Nephron progenitor cell (in vitro differentiated cells): ENCODE results near the gene RSPO3.

Source experiments
- DNase-seq: peaks from one replicate; pipeline ENCODE4 v3.0.0; 2021
- H3K27ac Mint-ChIP-seq: 2 replicates; pipeline ENCODE4 v1.8.0; 2021; ENCODE audit warnings: mild to moderate bottlenecking, moderate library complexity, mixed read lengths
- H3K27me3 Mint-ChIP-seq: 2 replicates; pipeline ENCODE4 v1.8.0; 2021; ENCODE audit warnings: mild to moderate bottlenecking, low read depth, mixed read lengths; ENCODE audit not compliant: poor library complexity
- H3K36me3 Mint-ChIP-seq: 2 replicates; pipeline ENCODE4 v1.8.0; 2021; ENCODE audit warnings: low read depth, mixed read lengths
- H3K4me1 Mint-ChIP-seq: 2 replicates; pipeline ENCODE4 v1.8.0; 2021; ENCODE audit warnings: mixed read lengths
- H3K4me3 Mint-ChIP-seq: 2 replicates; pipeline ENCODE4 v1.8.0; 2021; ENCODE audit warnings: mild to moderate bottlenecking, moderate library complexity, mixed read lengths
- H3K9me3 Mint-ChIP-seq: 2 replicates; pipeline ENCODE4 v1.8.0; 2021; ENCODE audit warnings: mild to moderate bottlenecking, moderate library complexity, mixed read lengths
- CTCF ChIP-seq: fragments of 200-600 bp; sonication (generic); IDR thresholded peaks from 2 replicates; pipeline ENCODE4 v1.5.0; 2021; ENCODE audit warnings: antibody characterized with exemption

The RSPO3 gene

GRCh38 chr6:127120023-127120786 lies 1.7 kb downstream of the RSPO3 start:
- Mint-ChIP-seq H3K4me1 (peaks cover 64% of the 10 kb centered on the region), H3K9me3 (no peaks in the 10 kb centered on the region)

GRCh38 chr6:127120787-127121636 lies 2.5 kb downstream of the RSPO3 start:
- H3K4me3 Mint-ChIP-seq = peak overlapping the region; percentile 96
- TF ChIP-seq CTCF = peak; percentile 93
- peaks cover 62% of the 10 kb centered on the region for H3K4me1 Mint-ChIP-seq
- peaks cover 9% of the 10 kb centered on the region for H3K27me3 Mint-ChIP-seq
- peak overlapping the region; percentile 51 for H3K27ac Mint-ChIP-seq
- no peaks in the 10 kb centered on the region for H3K36me3 Mint-ChIP-seq
- peak; percentile 90 for DNase-seq
- no peaks in the 10 kb centered on the region for H3K9me3 Mint-ChIP-seq

More at GRCh38 chr6:127120023-127120786, 1.7 kb downstream of the RSPO3 start:
- H3K4me3 Mint-ChIP-seq = peak overlapping the region; percentile 96
- TF ChIP-seq CTCF = no peak
- H3K27me3 Mint-ChIP-seq = peaks cover 9% of the 10 kb centered on the region
- peak; percentile 48 for DNase-seq
- no peaks in the 10 kb centered on the region for H3K36me3 Mint-ChIP-seq
- H3K27ac Mint-ChIP-seq = no peak overlapping the region

- Mint-ChIP-seq H3K9me3 (no peaks in the 10 kb centered on the region), H3K27me3 (peaks cover 9% of the 10 kb centered on the region), H3K36me3 (no peaks in the 10 kb centered on the region), H3K27ac (peak overlapping the region; percentile 51), H3K4me1 (peaks cover 58% of the 10 kb centered on the region), H3K4me3 (peak overlapping the region; percentile 96)
- peak; percentile 15 for TF ChIP-seq CTCF
- DNase-seq = no peak
These were observed 3.1 kb downstream of the RSPO3 start for GRCh38 chr6:127121637-127121960.

GRCh38 chr6:127124172-127124571 lies 5.7 kb downstream of the RSPO3 start:
- no peak for DNase-seq
- Mint-ChIP-seq H3K36me3 (peaks cover 4% of the 10 kb centered on the region), H3K9me3 (no peaks in the 10 kb centered on the region), H3K27ac (no peak overlapping the region), H3K4me3 (peak overlapping the region; percentile 12), H3K27me3 (peaks cover 5% of the 10 kb centered on the region), H3K4me1 (peaks cover 51% of the 10 kb centered on the region)
- no peak for TF ChIP-seq CTCF

- no peak overlapping the region for H3K4me3 Mint-ChIP-seq
- no peak for DNase-seq
- H3K9me3 Mint-ChIP-seq = no peaks in the 10 kb centered on the region
- peaks cover 9% of the 10 kb centered on the region for H3K36me3 Mint-ChIP-seq
- H3K27ac Mint-ChIP-seq = no peak overlapping the region
- TF ChIP-seq CTCF = no peak
- H3K27me3 Mint-ChIP-seq = peaks cover 5% of the 10 kb centered on the region
- peaks cover 51% of the 10 kb centered on the region for H3K4me1 Mint-ChIP-seq
These were observed 6.2 kb downstream of the RSPO3 start for GRCh38 chr6:127124680-127125079.
